Liver (tissue), 9 donors: Measurements from ENCODE around the gene SAMD1. TPM values are rescaled to one million over a fixed set of nuclear protein-coding genes. Genes with fewer than 3 reads are reported as not detected.

ENCODE experiments used
- DNase-seq: peaks from one replicate; pipeline ENCODE4 v3.0.0-alpha.2; 2017; ENCODE audit warnings: low spot score
- H3K27ac ChIP-seq, 2 donors: one replicate each; pipeline ENCODE4 v1.7.0; 2013; ENCODE audit warnings: inconsistent platforms in 2 of 2, low read length in 2 of 2, control low read depth in 1 of 2, low read depth in 1 of 2, mild to moderate bottlenecking in 1 of 2
- H3K27me3 ChIP-seq, 4 donors: one replicate each; pipeline versions ENCODE4 v1.6.1 to v1.7.0; 2013; ENCODE audit warnings: low read length in 3 of 4, inconsistent platforms in 1 of 4, mild to moderate bottlenecking in 1 of 4, moderate library complexity in 1 of 4; ENCODE audit not compliant: control insufficient read depth in 4 of 4, insufficient read depth in 4 of 4
- H3K36me3 ChIP-seq, 4 donors: one replicate each; pipeline versions ENCODE4 v1.6.1 to v1.7.0; 2013; ENCODE audit warnings: low read length in 3 of 4, mild to moderate bottlenecking in 3 of 4, low read depth in 1 of 4, moderate library complexity in 1 of 4; ENCODE audit not compliant: control insufficient read depth in 4 of 4, insufficient read depth in 3 of 4
- H3K4me1 ChIP-seq, 4 donors: one replicate each; pipeline versions ENCODE4 v1.6.1 to v1.7.0; 2013; ENCODE audit warnings: low read length in 3 of 4, mild to moderate bottlenecking in 3 of 4, moderate library complexity in 1 of 4; ENCODE audit not compliant: control insufficient read depth in 4 of 4, insufficient read depth in 4 of 4
- H3K4me3 ChIP-seq, 3 donors: one replicate each; pipeline versions ENCODE4 v1.6.1 to v1.7.0; 2013; ENCODE audit warnings: low read length in 3 of 3, control low read depth in 1 of 3, low read depth in 1 of 3, mild to moderate bottlenecking in 1 of 3
- H3K9ac ChIP-seq, 2 donors: one replicate each; pipeline ENCODE4 v1.7.0; 2013; ENCODE audit warnings: low read length in 2 of 2, mild to moderate bottlenecking in 2 of 2, moderate library complexity in 2 of 2, control low read depth in 1 of 2, low read depth in 1 of 2
- H3K9me3 ChIP-seq, 4 donors: one replicate each; pipeline versions ENCODE4 v1.6.1 to v1.7.0; 2013; ENCODE audit warnings: low read length in 3 of 4; ENCODE audit not compliant: control insufficient read depth in 4 of 4
- CTCF ChIP-seq: fragments of 150-350 bp; IDR thresholded peaks from 2 replicates; pipeline ENCODE4 v1.5.1; 2017; ENCODE audit warnings: improper control_type of control experiment, low read depth, low read length; ENCODE audit not compliant: missing input control
- FOXA1 ChIP-seq: IDR thresholded peaks from 2 replicates; pipeline ENCODE4 v1.6.1; 2016; ENCODE audit warnings: antibody characterized with exemption
- FOXA2 ChIP-seq: IDR thresholded peaks from 2 replicates; pipeline ENCODE4 v1.6.1; 2016; ENCODE audit warnings: antibody characterized with exemption
- GABPA ChIP-seq, 2 donors: IDR thresholded peaks in 1 of 2; conservative IDR thresholded peaks in 1 of 2; 2 replicates each; pipeline ENCODE4 v1.6.1; 2016; ENCODE audit warnings: antibody characterized with exemption in 2 of 2, mild to moderate bottlenecking in 1 of 2, moderate library complexity in 1 of 2
- HNF4A ChIP-seq, 2 donors: conservative IDR thresholded peaks; 2 replicates each; pipeline ENCODE4 v1.6.1; 2016; ENCODE audit warnings: antibody characterized with exemption in 2 of 2, mild to moderate bottlenecking in 2 of 2
- HNF4G ChIP-seq: IDR thresholded peaks from 2 replicates; pipeline ENCODE4 v1.6.1; 2016; ENCODE audit warnings: antibody characterized with exemption
- MAX ChIP-seq: IDR thresholded peaks from 2 replicates; pipeline ENCODE4 v1.6.1; 2016; ENCODE audit warnings: antibody characterized with exemption
- NR2F2 ChIP-seq: IDR thresholded peaks from 2 replicates; pipeline ENCODE4 v1.6.1; 2016; ENCODE audit warnings: antibody characterized with exemption
- REST ChIP-seq: IDR thresholded peaks from 2 replicates; pipeline ENCODE4 v1.6.1; 2016; ENCODE audit warnings: antibody characterized with exemption, mild to moderate bottlenecking
- RXRA ChIP-seq, 2 donors: IDR thresholded peaks; 2 replicates each; pipeline ENCODE4 v1.6.1; 2017 to 2018; ENCODE audit warnings: antibody characterized with exemption in 2 of 2, mild to moderate bottlenecking in 1 of 2
- TAF1 ChIP-seq: conservative IDR thresholded peaks from 2 replicates; pipeline ENCODE4 v1.6.1; 2016; ENCODE audit warnings: antibody characterized with exemption, mild to moderate bottlenecking
- ZBTB33 ChIP-seq: IDR thresholded peaks from 2 replicates; pipeline ENCODE4 v1.6.1; 2016; ENCODE audit warnings: antibody characterized with exemption
- WGBS: extraction: QIAGEN DNeasy Blood & Tissue Kit; methylation state at CpG from one replicate; pipeline ENCODE4 v1.1.7; 2013; 5-methylcytosine and 5-hydroxymethylcytosine counted together
- polyA plus RNA-seq, 2 donors: library from polyadenylated mRNA; stranded (reverse) in 1 of 2; unstranded in 1 of 2; fragments of 200-250 nt in 1 of 2; fragments of >200 nt in 1 of 2; fragmentation: Nextera tagmentation in 1 of 2; extraction: Ambion mirVana in 1 of 2; gene quantifications; one replicate each; pipeline versions ENCODE4 v1.2.1 to v1.2.3, GENCODE V29; 2013 to 2015
- total RNA-seq, 2 donors: library from RNA; depleted of rRNA; stranded (reverse); fragments of >200 nt; gene quantifications; one replicate each; pipeline ENCODE4 v1.2.3, GENCODE V29; 2014
- donor health status: healthy.
- donor health status: healthy.
- donor health status: healthy.
- donor health status: healthy.
- donor health status: healthy.

Gene SAMD1
- total and polyA plus RNA-seq, 4 donors, result 2.1 to 33.0 (median 9.0) TPM

DNA sequence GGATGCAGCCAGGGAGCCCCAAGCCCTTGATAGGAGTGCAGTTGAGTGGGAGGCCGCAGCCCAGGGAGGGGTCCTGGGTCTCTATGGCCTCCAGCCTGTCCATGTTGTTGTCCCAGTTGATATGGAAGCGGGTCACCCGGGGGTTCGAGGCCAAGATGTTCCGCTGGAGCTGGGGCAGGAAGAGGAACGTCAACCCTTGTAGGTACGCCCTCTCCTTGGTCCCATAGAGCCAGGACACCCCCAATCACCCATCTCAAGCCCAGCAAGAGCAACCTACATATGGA is 29.9 kb upstream of the SAMD1 start:
- no peaks in the 10 kb centered on the region for H3K36me3 ChIP-seq
- peaks cover 0 to 32% (median 28%) of the 10 kb centered on the region in 4 donors for H3K4me1 ChIP-seq
- DNase-seq, result no peak
- no peak for TF ChIP-seq FOXA1
- no peak for TF ChIP-seq HNF4A (conservative IDR thresholded peaks at IDR 0.05)
- TF ChIP-seq HNF4G, result no peak
- TF ChIP-seq ZBTB33, result no peak
- no peak for TF ChIP-seq TAF1
- no peak for TF ChIP-seq RXRA (IDR thresholded peaks at IDR 0.05)
- no peak for TF ChIP-seq MAX
- H3K4me3 ChIP-seq, result no peak overlapping the region
- WGBS, result 96% methylated on average over 7 of the region's 7 CpGs
- no peaks in the 10 kb centered on the region for H3K9me3 ChIP-seq
- no peak overlapping the region for H3K9ac ChIP-seq
- no peak overlapping the region for H3K27ac ChIP-seq
- H3K27me3 ChIP-seq, result no peaks in the 10 kb centered on the region

GRCh38 chr19:14119644-14120496 is 29.3 kb upstream of the SAMD1 start:
- WGBS, result 94% methylated on average over 7 of the region's 7 CpGs
- no peak overlapping the region for H3K9ac ChIP-seq
- no peak for DNase-seq
- peak overlapping the region; percentile 93 to 100 for H3K27ac ChIP-seq
- no peaks in the 10 kb centered on the region for H3K36me3 ChIP-seq
- TF ChIP-seq GABPA (IDR thresholded peaks at IDR 0.05 in 1 of 2, conservative IDR thresholded peaks at IDR 0.05 in 1 of 2) (no peak), FOXA1 (no peak), HNF4G (no peak), NR2F2 (no peak), FOXA2 (no peak), RXRA (IDR thresholded peaks at IDR 0.05) (no peak), CTCF (no peak), REST (no peak), ZBTB33 (no peak)
- no peaks in the 10 kb centered on the region for H3K27me3 ChIP-seq
- H3K4me1 ChIP-seq, result peaks cover 0 to 35% (median 31%) of the 10 kb centered on the region in 4 donors
- H3K4me3 ChIP-seq, result no peak overlapping the region
- H3K9me3 ChIP-seq, result no peaks in the 10 kb centered on the region
